ENCODE data around the gene ABCD3. TPM values are rescaled to one million over a fixed set of nuclear protein-coding genes. Genes with fewer than 3 reads are reported as not detected.

ABCD3 gene
- total RNA-seq, 1 experiment from 2014 or later, result 32.2 TPM

DNA sequence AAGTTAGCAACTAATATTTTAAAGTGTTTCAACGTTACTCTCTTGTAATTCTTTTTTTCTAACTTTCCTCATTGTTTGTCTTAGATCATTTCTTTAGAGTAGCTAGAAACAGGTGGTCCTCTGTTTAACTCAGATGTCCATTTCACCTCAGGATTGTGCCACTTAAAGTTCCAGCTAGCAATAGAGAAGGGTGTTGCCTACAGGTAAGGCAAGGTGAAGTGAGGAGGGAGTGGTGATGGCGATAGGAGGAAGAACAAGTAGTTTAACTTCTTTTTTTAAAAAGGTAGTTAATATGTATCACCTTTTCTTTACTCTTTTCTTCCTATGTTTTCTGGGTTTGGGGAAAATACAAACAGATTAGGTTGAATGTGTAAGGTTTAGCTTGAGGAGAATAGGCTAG, 44.4 kb downstream of the ABCD3 start:
- no peak for DNase-seq (ENCODE audit: low read depth)

DNA sequence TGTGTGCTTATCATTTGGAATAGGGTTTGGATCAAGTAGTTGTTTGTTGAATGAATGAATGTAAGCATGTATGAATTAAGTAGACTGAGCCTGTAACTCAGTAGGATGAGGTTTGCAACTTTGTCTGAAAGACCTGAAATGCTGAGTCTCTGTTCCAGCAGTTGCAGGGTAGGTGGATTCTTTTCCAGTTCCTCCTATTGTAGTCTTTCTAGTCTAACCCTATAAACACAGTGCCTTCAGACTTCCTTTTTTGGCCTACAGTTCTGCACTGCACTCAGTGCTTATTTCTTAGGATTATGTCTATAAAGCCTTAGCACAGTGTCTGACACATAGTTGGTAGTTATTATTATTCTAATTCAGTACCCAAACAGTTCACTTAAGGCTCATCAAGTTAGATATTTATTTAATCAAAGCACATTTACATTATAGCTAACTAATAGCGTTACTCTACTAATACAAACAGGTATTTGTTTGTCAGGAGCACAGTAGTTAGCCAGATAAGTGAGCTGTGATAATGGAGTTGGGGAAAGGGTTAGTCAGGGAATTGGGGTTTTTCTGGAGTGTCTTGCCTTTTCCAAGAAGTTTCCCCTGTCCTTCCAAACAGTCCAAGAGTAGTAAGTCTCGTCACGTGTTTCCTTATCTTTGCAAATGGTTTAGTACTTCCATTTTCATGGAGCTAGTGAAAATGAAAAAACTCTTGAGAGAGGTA, 45.0 kb downstream of the ABCD3 start:
- no peak for DNase-seq (ENCODE audit: low read depth)

DNA sequence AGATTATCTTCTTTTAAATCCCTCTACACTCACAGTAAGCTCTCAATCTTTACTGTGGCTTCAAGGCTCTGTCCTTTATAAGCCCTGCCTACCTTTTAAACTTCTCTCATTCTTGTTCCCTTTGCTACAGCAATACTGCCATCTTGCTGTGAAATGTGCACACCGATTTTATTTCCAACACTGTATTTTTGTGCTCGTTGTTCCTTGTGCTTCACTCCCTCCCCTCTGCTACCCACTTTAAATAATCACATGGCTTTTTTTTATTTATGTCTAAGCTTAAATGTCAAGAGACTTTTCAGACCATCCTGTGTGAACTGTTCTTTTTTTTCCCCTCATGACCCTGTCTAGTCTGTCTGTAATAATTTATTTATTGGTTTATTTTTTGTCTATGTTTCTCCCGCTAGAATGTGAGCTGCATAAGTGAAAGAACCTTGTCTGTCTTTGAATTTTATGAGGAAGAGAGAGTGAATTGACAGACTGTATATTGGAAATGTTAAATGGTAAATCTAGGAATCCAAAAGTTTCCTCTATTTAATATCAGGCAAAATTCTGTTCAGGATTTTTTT, 45.7 kb downstream of the ABCD3 start:
- peak; percentile 64 for DNase-seq (ENCODE audit: low read depth)

DNA sequence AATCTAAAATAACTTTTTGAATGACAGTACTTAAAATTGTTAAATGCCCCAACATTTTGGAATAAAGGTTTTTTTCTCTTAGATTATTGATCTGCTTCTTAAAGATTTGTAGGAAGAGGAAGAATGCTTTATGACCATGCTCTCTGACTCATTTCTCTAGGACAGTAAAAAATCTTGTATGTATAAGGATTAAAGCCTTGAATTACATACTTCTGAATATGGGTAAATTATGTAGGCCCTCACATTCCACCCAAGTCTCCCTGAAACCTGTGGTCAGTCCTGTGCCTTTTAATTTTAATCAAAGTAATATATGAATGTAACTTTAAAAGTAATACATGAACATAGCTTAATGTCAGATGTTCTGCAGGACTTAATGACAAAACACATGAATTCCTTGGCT, 50.5 kb downstream of the ABCD3 start:
- DNase-seq (ENCODE audit: low read depth), result no peak

DNA sequence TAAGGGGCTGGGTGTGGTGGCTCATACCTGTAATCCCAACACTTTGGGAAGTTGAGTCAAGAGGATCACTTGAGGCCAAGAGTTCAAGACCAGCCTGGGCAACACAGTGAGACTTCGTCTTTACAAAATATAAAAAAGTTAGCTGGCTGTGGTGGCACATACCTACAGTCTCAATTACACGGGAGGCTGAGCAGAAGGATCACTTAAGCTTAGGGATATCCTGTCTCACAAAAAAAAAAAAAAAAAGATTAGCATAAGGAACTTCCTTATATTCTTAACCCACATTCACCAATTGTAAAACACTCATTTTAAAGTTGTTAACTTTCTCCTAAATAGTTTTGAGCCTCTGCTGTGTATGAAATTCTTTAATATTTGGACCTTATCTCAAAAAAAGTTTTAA, 53.1 kb downstream of the ABCD3 start:
- DNase-seq (ENCODE audit: low read depth), result no peak

DNA sequence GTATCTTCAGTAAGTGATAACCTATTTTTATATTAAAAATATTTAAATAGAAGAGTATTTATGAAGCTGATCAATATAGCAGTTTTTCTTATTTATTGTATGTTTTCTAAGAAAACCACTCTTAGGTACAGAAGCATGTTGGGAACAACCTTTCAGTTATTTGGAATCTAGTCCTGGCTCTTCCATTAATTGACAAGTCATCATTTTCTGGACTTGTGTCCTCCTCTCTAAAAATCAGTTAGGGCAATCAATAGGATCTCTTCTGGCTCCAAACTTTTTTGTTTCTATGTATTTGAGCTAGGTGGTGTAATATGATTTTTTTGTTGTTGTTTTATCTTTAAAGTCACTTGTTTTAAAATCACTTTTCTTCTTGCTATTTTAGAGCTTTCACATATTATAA, 57.0 kb downstream of the ABCD3 start:
- DNase-seq (ENCODE audit: low read depth), result no peak

DNA sequence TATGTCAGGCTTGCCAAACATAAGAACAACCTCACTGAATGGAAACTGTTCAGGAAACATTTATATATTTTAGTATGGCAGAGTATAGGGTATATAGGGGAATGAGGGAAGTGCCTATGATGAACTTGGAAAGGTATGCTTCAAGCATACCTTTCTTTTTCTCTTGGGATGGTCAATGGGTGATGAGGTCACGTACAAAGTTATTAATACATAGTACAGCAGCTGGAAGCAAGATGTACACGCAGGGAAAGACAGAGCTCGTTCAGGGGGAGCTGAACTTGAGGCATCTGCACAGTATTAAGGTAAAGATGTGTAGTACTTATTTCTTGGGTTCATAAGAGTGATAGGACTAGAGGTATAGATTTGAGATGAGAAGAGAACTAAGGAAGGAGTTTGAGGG, 61.5 kb downstream of the ABCD3 start:
- no peak for DNase-seq (ENCODE audit: low read depth)

- peak; percentile 75 for DNase-seq (ENCODE audit: low read depth)
These were observed 63.3 kb downstream of the ABCD3 start for GRCh38 chr1:94481473-94481933.

GRCh38 chr1:94486990-94487389, 68.8 kb downstream of the ABCD3 start:
- no peak for DNase-seq (ENCODE audit: low read depth)

DNA sequence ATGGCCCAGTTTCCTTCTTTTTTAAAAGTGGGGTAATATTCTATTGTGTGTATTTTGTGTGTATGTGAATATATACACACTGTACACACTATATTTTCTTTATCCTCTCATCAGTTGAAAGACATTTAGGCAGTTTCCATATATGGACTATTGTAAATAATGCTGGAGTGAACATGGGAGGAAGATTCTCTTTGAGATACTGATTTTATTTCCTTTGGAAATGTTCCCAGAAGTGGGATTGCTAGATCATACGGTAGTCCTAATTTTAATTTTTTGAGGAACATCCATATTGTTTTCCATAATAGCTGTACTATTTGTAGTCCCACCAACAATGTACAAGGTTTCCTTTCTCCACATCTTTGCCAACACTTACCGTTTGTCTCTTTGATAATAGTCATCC, 72.4 kb downstream of the ABCD3 start:
- no peak for DNase-seq (ENCODE audit: low read depth)

DNA sequence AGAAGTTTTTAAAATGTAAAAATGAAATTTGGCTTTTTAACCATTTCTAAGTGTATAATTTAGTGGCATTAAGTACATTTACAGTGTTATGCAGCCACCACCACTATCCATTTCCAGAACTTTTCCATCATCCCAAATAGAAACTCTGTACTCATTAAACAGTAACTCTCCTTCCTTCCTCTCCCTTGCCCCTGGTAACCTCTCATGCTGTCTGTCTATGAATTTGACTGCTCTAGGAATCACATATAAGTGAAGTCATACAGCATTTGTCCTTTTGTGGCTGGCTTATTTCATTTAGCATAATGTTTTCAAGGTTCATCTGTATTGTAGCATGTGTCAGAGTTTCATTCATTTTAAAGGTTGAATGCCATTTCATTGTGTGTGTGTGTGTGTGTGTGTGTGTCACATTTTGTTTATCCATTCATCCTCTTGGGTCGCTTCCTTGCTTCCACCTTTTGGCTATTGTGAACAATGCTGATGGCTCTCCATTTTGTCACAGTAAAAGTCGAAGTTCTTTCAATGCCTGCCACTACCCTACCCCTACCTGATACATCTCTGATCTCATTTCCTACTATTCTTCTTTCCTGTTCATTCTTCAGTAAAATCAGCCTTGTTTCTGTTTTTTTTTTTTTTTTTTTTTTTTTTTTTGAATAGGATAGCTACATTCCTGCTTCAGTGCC, 78.0 kb downstream of the ABCD3 start:
- DNase-seq (ENCODE audit: low read depth), result no peak

GRCh38 chr1:94501426-94501825, 83.2 kb downstream of the ABCD3 start:
- no peak for DNase-seq (ENCODE audit: low read depth)

DNA sequence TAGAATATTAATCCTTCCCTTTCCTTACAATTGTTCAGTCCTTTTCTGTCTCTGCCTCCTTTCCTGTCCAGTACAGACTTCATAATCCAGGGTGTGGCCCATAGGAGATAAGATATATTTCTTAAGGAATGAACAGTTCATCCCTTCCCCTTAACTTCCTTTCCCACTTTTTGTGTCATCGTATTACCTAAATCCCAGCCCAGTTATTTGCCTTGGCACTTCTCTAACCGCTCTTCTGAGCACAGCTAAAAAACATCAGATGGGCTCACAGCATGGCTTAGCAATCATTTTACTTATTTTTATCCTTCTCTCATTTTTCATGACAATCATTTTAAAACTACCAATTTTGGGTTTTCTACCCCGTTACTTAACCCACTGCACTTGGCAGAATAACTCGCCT, 83.7 kb downstream of the ABCD3 start:
- DNase-seq (ENCODE audit: low read depth), result no peak

- no peak for DNase-seq (ENCODE audit: low read depth)
These were observed 85.0 kb downstream of the ABCD3 start for GRCh38 chr1:94503153-94503552.

- no peak for DNase-seq (ENCODE audit: low read depth)
These were observed 86.4 kb downstream of the ABCD3 start for GRCh38 chr1:94504601-94505000.

GRCh38 chr1:94512816-94513215, 94.6 kb downstream of the ABCD3 start:
- no peak for DNase-seq (ENCODE audit: low read depth)

GRCh38 chr1:94514095-94514727, 96.0 kb downstream of the ABCD3 start:
- peak; percentile 46 for DNase-seq (ENCODE audit: low read depth)

GRCh38 chr1:94515296-94515947, 97.2 kb downstream of the ABCD3 start:
- DNase-seq (ENCODE audit: low read depth), result no peak

GRCh38 chr1:94519351-94519750, 101.2 kb downstream of the ABCD3 start:
- no peak for DNase-seq (ENCODE audit: low read depth)

GRCh38 chr1:94522304-94522703, 104.1 kb downstream of the ABCD3 start:
- peak; percentile 50 for DNase-seq (ENCODE audit: low read depth)

- DNase-seq (ENCODE audit: low read depth), result no peak
These were observed 106.3 kb downstream of the ABCD3 start for GRCh38 chr1:94524531-94524930.

Data from HT1080 (cell line).